Stimulated activated CD4-positive, alpha-beta T cell treated with anti-CD3 and anti-CD28 coated beads, Interleukin-4, amount 100 ng/mL, for 1 hour (primary cell): Measurements from ENCODE around the gene CDCA5.

Experiments used
- DNase-seq: peaks from one replicate; pipeline ENCODE4 v3.0.0-alpha.2; 2020

The CDCA5 gene

GRCh38 chr11:65083834-65084597, at the start of gene CDCA5, which contains the start of gene ZFPL1:
CDCA5 (minus strand) TSS chr11:65084040; CDS start chr11:65083978, 62 bp downstream.
ZFPL1 (plus strand) TSS chr11:65084222; CDS start chr11:65084699, 477 bp downstream.
- peak; percentile 94 for DNase-seq

- peak; percentile 69 for DNase-seq
Observed at GRCh38 chr11:65132988-65133700, 49.3 kb upstream of the CDCA5 start.

GRCh38 chr11:65132238-65132987, 48.6 kb upstream of the CDCA5 start:
- DNase-seq = no peak

- no peak for DNase-seq
Observed at GRCh38 chr11:65131895-65132237, 48.0 kb upstream of the CDCA5 start.

GRCh38 chr11:65131417-65131776, 47.6 kb upstream of the CDCA5 start:
- no peak for DNase-seq

- no peak for DNase-seq
Observed at GRCh38 chr11:65130631-65131416, 47.0 kb upstream of the CDCA5 start.

GRCh38 chr11:65129649-65130441, 46.0 kb upstream of the CDCA5 start:
- no peak for DNase-seq

- DNase-seq = no peak
Observed at GRCh38 chr11:65128182-65129145, 44.6 kb upstream of the CDCA5 start.

- no peak for DNase-seq
Observed at GRCh38 chr11:65127473-65128181, 43.8 kb upstream of the CDCA5 start.

GRCh38 chr11:65126624-65127274, 42.9 kb upstream of the CDCA5 start:
- no peak for DNase-seq

GRCh38 chr11:65125197-65126056, 41.6 kb upstream of the CDCA5 start:
- DNase-seq = no peak

GRCh38 chr11:65124480-65125196, 40.8 kb upstream of the CDCA5 start:
- no peak for DNase-seq

GRCh38 chr11:65121865-65122696, 38.2 kb upstream of the CDCA5 start, which contains the start of the genes FAU and MRPL49:
FAU (minus strand) TSS chr11:65122134; CDS start chr11:65121813, 321 bp downstream.
MRPL49 (plus strand) TSS chr11:65122321; CDS start chr11:65122347, 26 bp downstream.
- peak; percentile 99 for DNase-seq

GRCh38 chr11:65121447-65121864, 37.6 kb upstream of the CDCA5 start:
- DNase-seq = peak; percentile 37

GRCh38 chr11:65120831-65121230, 37.0 kb upstream of the CDCA5 start:
- DNase-seq = no peak

- DNase-seq = no peak
Observed at GRCh38 chr11:65119670-65119995, 35.8 kb upstream of the CDCA5 start.
